ENCODE results near the gene CASS4. TPM values are rescaled to one million over a fixed set of nuclear protein-coding genes. Genes with fewer than 3 reads are reported as not detected.
"Not testable (repeated sequence)": the region's sequence is repeated elsewhere in the genome, so short reads cannot be mapped to it uniquely, and the experiment has no call there.

CASS4 gene
- total RNA-seq, 3 donors from 2014 or later: 0.61 to 1.0 (median 0.77) TPM

DNA sequence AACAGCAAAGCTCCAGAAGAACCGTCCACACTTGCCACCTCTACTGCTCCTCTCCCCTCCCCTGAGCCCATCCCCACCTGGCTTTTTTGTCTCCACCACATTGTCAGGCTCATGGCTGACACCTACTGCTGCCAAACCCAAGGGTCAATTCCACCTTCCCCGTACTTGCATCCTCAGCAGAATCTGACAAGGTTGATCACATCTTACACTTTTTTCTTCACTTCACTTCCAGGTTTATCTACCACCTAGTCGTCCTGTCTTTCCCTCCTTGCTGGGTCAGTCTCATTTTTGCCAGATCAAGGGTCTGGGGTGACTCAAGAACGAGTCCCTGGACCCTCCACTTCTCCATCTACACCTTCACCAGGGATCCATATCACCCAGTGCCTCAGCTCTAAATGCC is 23.2 kb upstream of the CASS4 start:
- intact Hi-C loops (cut with DNase I, micrococcal nuclease): no loop called here
- Histone ChIP-seq H3K4me3 (no peak overlapping the region), H3K9me3 (no peaks in the 10 kb centered on the region), H3K4me1 (ENCODE audit: low read depth) (peaks cover 19% of the 10 kb centered on the region), H3K36me3 (ENCODE audit: low read depth) (no peaks in the 10 kb centered on the region)
- TF ChIP-seq, protein P1, sequence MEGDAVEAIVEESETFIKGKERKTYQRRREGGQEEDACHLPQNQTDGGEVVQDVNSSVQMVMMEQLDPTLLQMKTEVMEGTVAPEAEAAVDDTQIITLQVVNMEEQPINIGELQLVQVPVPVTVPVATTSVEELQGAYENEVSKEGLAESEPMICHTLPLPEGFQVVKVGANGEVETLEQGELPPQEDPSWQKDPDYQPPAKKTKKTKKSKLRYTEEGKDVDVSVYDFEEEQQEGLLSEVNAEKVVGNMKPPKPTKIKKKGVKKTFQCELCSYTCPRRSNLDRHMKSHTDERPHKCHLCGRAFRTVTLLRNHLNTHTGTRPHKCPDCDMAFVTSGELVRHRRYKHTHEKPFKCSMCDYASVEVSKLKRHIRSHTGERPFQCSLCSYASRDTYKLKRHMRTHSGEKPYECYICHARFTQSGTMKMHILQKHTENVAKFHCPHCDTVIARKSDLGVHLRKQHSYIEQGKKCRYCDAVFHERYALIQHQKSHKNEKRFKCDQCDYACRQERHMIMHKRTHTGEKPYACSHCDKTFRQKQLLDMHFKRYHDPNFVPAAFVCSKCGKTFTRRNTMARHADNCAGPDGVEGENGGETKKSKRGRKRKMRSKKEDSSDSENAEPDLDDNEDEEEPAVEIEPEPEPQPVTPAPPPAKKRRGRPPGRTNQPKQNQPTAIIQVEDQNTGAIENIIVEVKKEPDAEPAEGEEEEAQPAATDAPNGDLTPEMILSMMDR (IDR thresholded peaks at IDR 0.05): no peak
- no peak for DNase-seq
- no peak for ATAC-seq

DNA sequence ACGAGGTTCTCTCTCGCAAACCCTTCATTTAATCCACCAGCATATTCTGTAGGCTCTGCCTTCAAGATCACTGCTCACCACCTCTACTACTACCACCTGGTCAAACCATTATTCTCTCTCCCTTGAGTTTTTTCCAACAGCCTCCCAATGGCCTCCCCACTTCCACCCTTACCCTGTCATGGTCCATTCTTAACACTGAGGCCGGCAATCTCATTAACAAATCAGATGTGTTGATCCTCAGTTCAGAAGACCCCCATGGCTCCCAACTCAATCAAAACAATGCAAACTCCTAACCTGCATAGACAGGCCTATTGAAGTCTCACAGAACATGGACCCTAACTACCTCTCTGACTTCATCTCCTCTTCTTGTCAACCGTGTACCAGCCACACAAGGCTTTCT is 22.3 kb upstream of the CASS4 start:
- Histone ChIP-seq H3K4me1 (ENCODE audit: low read depth) (peaks cover 22% of the 10 kb centered on the region), H3K4me3 (no peak overlapping the region), H3K36me3 (ENCODE audit: low read depth) (no peaks in the 10 kb centered on the region), H3K9me3 (no peaks in the 10 kb centered on the region)
- TF ChIP-seq, protein P1 (IDR thresholded peaks at IDR 0.05): no peak
- intact Hi-C loops (cut with DNase I, micrococcal nuclease): no loop called here
- no peak for DNase-seq
- ATAC-seq: no peak

DNA sequence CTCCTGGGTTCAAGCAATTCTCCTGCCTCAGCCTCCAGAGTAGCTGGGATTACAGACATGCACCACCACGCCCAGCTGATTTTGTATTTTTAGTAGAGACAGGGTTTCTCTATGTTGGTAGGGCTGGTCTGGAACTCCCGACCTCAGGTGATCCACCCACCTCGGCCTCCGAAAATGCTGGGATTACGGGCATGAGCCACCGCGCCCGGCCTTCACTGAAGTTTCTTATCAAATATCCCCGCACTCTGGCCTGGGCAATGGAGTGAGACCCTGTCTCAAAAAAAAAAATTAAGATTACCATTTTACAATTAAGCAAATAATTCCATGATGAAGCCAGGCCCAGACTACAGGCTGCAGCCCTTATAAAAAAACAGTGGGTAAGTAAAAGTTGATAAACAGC is 21.7 kb upstream of the CASS4 start:
- H3K36me3 ChIP-seq (ENCODE audit: low read depth); intact Hi-C loops (cut with DNase I, micrococcal nuclease); H3K4me3 ChIP-seq; DNase-seq; H3K9me3 ChIP-seq; ATAC-seq: not testable (repeated sequence)
- peaks cover 22% of the 10 kb centered on the region for H3K4me1 ChIP-seq (ENCODE audit: low read depth)

DNA sequence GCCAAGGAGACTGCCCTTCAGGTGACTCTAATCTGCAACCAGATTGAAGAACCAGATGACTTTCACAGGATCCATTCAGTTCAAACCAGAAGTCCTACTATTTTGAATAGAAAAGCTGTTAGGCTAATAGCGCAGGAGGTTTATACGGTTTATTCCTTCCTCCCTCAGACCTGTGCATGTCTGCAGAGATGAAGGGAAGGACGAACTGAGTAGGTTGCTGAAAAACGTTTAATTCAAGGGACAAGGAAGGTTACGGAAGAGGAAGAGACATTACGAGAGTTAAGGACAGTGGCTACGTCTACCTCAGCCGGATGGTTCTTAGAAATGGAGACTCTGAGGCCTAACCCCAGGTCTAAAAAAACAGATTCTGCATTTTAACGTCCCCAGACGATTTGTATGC is 21.0 kb upstream of the CASS4 start:
- H3K4me3 ChIP-seq: no peak overlapping the region
- TF ChIP-seq, protein P1 (IDR thresholded peaks at IDR 0.05): no peak
- intact Hi-C loops (cut with DNase I, micrococcal nuclease): no loop called here
- H3K4me1 ChIP-seq (ENCODE audit: low read depth): peaks cover 22% of the 10 kb centered on the region
- H3K9me3 ChIP-seq: no peaks in the 10 kb centered on the region
- DNase-seq (no peak), ATAC-seq (no peak)
- no peaks in the 10 kb centered on the region for H3K36me3 ChIP-seq (ENCODE audit: low read depth)

DNA sequence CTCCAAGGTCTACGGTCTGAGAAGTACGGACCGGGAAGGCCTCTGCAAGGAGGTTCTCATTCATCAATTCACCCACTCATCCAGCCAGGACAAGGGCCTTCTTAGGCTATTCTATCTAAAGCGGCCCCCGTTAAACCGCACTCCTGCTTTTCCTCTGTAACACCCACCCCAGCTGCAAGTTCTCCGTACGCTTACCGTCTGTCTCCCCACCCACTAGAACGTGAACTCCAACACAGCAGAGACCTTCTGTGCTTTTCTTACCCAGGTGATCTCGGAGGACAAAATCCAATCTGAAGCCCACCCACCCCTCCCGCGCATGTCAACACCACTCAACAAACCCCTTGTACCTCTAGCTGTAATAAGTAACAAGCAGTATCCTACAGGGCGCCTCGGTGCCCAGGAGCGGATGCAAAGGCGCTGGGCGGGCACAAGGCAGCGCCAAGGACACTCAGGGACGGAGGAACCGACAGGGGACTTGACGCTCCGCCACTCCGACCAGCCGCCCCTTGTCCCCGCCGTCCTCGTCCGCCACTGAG is 20.4 kb upstream of the CASS4 start:
- ATAC-seq: peak; percentile 58
- H3K4me1 ChIP-seq (ENCODE audit: low read depth): peaks cover 22% of the 10 kb centered on the region
- intact Hi-C loops (cut with DNase I, micrococcal nuclease): no loop called here
- no peaks in the 10 kb centered on the region for H3K9me3 ChIP-seq
- H3K36me3 ChIP-seq (ENCODE audit: low read depth): no peaks in the 10 kb centered on the region
- H3K4me3 ChIP-seq: peak overlapping the region; percentile 38
- TF ChIP-seq, protein P1 (IDR thresholded peaks at IDR 0.05): no peak
- peak in 1 of 3 donors; percentile 16 for DNase-seq

DNA sequence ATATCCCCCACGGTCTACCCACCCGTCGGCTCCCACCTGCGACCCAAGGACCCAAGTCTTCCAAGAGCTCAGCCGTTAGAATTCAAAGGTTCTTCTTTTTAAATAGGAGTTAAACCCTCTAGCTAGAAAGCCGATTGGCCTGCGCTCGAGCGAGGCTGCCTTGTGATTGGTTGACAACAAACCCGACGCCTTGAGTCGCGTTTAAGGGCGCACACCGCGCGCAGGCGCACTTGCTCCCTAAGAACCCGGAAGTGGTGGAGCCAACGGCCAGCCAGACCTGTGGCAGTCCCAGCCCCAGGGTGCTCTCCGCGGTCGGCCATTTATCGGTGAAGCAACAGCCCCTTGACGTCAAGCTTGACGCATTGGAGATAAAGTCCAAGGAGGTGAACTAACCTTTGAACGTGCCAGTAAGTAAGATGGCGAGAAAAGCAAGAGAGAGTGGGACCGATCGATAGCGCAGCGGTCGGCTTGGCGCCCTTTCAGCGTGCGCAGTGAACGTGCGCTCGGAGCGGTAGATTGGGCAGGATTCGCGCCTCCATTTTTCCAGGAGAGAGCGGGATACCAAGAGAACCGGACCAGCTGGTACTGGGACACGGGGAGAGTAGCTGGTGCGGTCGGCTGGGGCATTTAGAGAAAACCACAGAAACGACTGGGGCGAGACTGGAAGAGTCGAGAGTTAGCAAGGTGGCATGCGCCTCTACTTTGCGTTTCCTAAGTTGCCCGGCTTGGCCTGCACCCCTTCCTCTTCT is 19.8 kb upstream of the CASS4 start, which contains the start of the genes AURKA and CSTF1:
Gene AURKA, minus strand, starts transcription at position 84 of the 749 bp plus-strand sequence. CDS start 4,018 bp downstream, outside the sequence.
Gene CSTF1, plus strand, starts transcription at position 514 of the 749 bp plus-strand sequence. CDS start 2,908 bp downstream, outside the sequence.
- DNase-seq: peak; percentile 99 to 100 (median 100)
- H3K9me3 ChIP-seq: no peaks in the 10 kb centered on the region
- peak within 1 kb of the TSS; percentile 82 for H3K4me3 ChIP-seq
- no peaks in the 10 kb centered on the region for H3K36me3 ChIP-seq (ENCODE audit: low read depth)
- intact Hi-C loops (cut with DNase I, micrococcal nuclease): no loop called here
- TF ChIP-seq, protein P1 (IDR thresholded peaks at IDR 0.05): peak; percentile 14
- peaks cover 22% of the 10 kb centered on the region for H3K4me1 ChIP-seq (ENCODE audit: low read depth)
- peak; percentile 95 for ATAC-seq
